ENCODE measurements around the gene CARD11.
A peak's percentile ranks its signal among the peaks of the same experiment; 100 is the strongest.

The CARD11 gene

DNA sequence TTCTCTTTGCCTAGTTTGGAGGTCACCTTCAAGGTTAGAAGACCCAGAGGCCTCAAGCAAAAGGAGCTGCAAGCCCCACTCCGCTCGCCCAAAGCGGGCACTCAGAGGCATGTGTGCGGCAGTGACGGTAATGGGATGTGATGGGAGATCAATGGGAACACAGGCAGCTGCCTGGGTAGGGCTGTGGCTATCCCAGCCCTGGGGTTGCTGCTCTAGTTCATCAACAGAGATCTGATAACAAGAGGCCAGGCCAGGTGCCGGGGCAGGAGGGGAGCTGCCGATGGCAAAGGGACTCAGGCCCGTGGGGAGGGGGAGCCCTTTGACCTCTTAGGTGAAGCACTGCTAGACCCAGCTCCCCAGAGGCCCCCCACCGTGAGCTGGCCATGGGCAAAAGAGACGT lies 147.5 kb downstream of the CARD11 start:
- no peak for DNase-seq

- peak; percentile 63 for DNase-seq
Measured at GRCh38 chr7:2894118-2894940, 149.3 kb downstream of the CARD11 start.

GRCh38 chr7:2893411-2893861 lies 150.2 kb downstream of the CARD11 start:
- no peak for DNase-seq

DNA sequence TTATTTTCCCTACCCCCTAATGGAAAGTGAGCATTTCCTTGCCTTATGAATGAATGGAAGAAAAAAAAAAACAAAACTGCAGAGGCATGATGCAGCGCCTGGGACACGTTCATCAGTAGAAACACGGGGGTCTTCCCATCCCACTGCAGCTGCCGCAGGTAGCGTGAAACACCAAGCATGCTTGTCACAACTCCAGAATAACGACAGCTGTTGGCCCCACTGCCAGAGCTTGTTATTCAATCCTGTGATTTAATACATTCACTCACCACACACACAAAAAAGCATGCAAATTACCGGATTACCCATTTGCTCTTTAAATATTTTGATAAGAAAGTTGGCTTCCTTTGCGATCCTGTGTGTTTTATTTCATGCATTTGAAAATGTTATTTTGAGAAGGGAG lies 151.1 kb downstream of the CARD11 start:
- no peak for DNase-seq

- no peak for DNase-seq
Measured at GRCh38 chr7:2887816-2888215, 155.9 kb downstream of the CARD11 start.

- DNase-seq: peak; percentile 64
Measured at GRCh38 chr7:2886900-2887299, 156.8 kb downstream of the CARD11 start.

- no peak for DNase-seq
Measured at GRCh38 chr7:2886391-2886790, 157.3 kb downstream of the CARD11 start.

DNA sequence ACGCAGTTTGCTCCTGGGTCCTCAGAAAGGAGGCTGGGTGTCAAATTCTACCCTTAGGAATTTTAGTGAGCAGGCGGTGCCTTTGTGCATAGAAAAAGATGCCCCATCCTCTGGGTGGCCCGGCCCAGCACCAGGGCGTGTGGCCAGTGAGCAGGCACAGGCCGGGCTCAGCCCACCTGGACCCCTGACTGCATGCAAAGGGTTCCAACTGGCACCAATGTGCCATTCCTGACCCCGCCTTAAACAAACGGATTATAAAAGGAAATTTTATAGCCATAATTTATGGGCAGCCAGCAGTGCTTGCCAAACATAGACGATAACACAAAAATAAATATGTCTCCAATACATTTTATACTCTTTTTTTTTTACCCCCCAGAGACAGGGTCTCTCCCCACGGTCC lies 159.5 kb downstream of the CARD11 start:
- DNase-seq: no peak

DNA sequence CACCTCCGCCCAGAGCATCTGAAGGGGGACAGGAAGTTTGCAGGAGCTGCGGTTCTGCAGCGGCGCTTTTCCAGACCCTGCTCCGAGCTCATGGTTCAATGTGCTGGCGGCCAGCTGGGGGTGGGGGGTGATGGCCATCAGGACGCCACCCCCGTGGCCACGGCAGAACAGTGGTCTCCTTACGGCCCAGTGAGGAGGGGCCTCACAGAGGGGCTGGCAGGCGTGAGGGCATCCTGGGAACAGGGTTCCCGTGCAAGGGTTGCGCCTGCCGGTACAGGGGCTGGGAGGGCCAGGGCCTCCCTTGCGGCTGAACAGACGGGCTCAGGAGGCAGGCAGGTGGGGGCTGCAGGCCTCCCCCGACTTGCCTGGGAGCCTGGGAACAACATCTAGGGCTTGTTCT lies 160.6 kb downstream of the CARD11 start:
- DNase-seq: no peak

GRCh38 chr7:2882111-2882510 lies 161.6 kb downstream of the CARD11 start:
- no peak for DNase-seq

- DNase-seq: no peak
Measured at GRCh38 chr7:2880874-2881533, 162.7 kb downstream of the CARD11 start.

DNA sequence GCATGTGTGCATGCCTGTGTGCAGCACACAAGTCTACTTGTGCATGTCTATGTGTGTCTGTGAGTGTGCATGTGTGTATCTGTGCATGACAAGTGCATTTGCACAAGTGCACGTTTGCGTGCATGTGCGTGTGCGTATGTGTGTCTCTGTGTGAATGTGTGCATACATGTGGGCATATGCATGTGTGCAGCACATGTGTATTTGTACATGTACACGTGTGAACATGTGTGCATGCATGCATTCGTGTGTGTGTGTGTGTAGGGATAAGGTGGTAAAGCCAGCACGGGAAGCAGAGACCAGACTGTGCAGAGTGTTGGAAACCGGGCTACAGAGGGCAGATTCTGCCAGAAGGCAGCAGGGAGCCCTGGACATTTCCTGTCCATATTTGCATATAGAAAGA lies 163.6 kb downstream of the CARD11 start:
- no peak for DNase-seq

GRCh38 chr7:2879354-2879753 lies 164.3 kb downstream of the CARD11 start:
- DNase-seq: no peak

GRCh38 chr7:2878306-2878705 lies 165.4 kb downstream of the CARD11 start:
- no peak for DNase-seq

DNA sequence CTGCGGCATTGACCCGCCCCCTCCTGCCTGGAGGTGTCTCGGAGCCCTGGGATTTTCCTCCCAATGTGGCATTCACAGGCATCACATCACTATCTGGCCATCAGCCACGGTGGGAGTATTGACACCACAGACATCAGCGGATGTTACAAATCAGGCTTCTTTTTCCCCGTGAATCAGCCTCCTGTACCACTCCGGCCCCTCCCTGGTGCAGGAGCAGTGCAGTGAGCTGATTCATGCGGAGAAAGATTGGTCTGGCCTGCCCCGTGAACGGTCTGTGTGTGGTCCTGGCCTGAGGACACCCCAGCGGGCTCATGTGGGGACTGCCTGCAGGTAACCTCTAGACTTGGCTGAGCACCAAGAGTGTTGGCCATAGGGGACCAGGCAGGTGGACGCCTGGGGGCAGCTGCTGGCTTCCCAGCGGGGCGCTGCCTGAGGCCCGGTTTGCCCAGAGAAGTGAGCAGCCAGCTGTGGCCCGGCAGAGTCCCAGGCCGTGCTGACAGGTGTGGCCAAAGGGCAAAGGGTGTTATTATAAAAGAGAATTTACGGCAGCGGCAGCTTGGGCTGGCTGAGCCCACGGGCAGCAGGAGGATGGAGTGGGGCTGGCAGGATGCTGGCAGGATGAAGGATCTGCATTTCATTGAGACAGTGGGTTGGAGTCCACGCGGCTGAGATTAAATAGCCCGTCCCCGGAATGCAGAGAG lies 167.5 kb downstream of the CARD11 start:
- no peak for DNase-seq

GRCh38 chr7:2873686-2874551 lies 169.7 kb downstream of the CARD11 start:
- DNase-seq: no peak

DNA sequence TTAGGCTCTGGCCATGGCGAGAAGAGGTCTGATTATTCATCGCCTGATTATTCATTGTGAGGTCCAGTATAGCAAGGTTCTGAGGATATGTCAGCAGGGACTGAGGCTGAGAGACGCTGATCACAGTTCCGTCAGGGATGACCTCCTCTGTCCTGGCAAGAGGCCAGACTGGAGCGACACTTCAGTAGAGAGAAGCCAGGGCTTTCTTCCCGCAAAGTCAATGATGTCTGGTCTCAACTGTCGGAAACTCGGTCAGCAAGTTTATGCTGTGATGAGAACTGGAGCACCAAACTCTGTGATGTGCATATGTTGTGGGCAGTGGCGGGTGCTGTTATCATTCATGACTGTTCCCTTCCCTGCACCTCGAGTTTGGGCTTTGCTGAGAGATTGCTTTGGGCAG lies 170.5 kb downstream of the CARD11 start:
- DNase-seq: no peak

- DNase-seq: no peak
Measured at GRCh38 chr7:2872296-2872874, 171.3 kb downstream of the CARD11 start.

DNA sequence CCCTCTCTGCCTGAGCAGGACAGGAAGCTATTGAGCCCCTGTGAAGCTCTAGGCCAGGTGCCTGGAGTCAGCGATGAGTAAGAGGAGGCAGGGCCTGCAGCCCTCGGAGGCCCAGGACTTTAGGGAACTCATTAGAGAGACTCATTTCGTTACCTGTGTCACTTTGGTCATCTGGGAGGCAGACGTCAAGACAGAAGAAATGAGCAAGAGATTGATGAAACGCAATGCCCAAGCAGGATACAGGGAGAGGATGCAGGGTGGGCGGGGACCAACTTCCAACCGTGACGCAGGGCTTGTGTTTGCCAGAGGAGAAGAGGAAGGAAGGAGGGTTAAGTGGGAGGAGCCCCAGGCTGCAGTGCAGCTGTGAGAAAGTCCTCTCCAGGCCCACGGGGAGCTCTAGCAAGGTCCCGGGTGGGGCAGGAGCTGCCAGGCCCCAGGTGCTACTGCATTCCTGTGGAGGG lies 173.2 kb downstream of the CARD11 start:
- DNase-seq: peak; percentile 83

- DNase-seq: no peak
Measured at GRCh38 chr7:2869981-2870380, 173.7 kb downstream of the CARD11 start.

DNA sequence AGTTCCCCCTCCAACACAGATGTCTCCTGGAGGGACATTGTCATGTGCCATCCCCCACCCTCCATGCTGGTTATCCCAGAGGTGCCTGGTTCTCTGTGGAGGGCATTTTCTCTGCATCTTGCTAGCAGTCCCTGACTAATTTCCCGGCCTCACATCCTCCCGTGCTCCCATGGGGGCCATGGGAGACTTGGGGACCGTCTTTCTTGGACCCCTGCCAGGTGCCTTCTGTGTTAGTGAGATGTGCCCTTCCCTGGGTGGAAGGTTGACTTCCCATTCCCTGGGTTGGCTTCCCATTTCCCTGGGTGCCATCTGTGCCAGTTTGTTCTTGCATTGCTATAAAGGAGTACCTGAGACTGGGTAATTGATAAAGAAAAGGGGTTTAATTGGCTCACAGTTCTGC lies 177.1 kb downstream of the CARD11 start:
- DNase-seq: no peak

DNA sequence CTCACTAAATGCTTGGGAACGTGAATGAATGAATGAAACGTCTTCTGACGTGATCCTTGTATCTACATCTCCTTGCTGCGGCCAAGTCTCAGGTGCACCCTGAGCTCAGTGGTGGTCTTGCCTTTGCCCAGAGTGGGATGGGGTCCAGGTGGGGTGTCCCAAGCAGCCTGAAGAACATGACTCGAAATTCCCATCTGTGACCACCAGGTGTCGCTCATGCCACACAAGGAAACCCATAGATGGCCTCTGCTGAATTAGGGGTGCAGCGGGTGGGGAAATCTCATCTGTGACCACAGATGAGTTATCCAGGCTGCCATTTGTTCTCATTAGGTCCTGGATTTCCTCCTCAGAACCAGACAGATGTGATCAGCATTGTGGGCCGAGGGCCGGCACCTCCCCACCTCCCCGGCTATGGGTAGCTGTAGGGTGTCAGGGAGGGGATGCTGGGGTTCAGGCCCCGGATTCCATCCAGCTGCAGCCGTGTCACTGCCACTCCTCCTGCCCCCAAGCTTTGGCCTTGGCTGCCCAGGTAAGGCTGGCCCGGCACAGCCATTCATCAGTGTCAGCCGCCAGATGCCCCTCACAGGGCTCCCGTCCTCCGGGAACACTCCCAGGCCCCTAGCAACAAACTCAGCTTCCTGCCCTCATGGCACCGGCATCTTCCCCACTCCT lies 178.5 kb downstream of the CARD11 start:
- peak; percentile 81 for DNase-seq

Measured in CD4-positive, alpha-beta T cell treated with Interleukin-6 for 4 hours (primary cell).